HepG2 (cell line): ENCODE results near the gene TBXA2R. TPM values are rescaled to one million over a fixed set of nuclear protein-coding genes. Genes with fewer than 3 reads are reported as not detected.

ENCODE experiments used
- ATAC-seq: fragments of 200-7000 bp; cut with Tn5 transposase; 3 replicates; pipeline ENCODE4 v1.9.1; 2020; ENCODE audit warnings: mild to moderate bottlenecking, moderate library complexity
- BruUV-seq: library from RNA; stranded (reverse); fragments of 400-500 nt; replicated peaks from 2 replicates; lab custom pipeline; 2021; lab: Mats Ljungman, UMichigan
- CTCF ChIA-PET: fragments of 300-600 bp; formaldehyde crosslinking; extraction: SDS; loops from one replicate; lab custom pipeline; 2021; ENCODE audit warnings: low total read pairs, inconsistent platforms, low intra/inter-chr PET ratio; lab: Yijun Ruan, JAX
- POLR2A ChIA-PET: fragments of 350-600 bp; sonication (Branson Sonifier 250); formaldehyde crosslinking; loops from one replicate; lab custom pipeline; 2020; ENCODE audit warnings: antibody characterized with exemption, inconsistent platforms; lab: Yijun Ruan, JAX
- DNase-seq: peaks from one replicate; pipeline ENCODE4 v3.0.0-alpha.2; 2015; ENCODE audit warnings: low spot score
- FAIRE-seq: peaks from 3 replicates; lab custom pipeline; 2011; peaks lifted over from hg19 to GRCh38; lab: Jason Lieb, UNC
- H2AFZ ChIP-seq: one replicate; pipeline ENCODE4 v1.6.1; 2011; ENCODE audit warnings: low read length, inconsistent platforms
- H3K27ac ChIP-seq: fragments of 300-600 bp; 3 replicates; pipeline ENCODE4 v1.8.0; 2011; ENCODE audit warnings: mixed run types, mild to moderate bottlenecking, mixed read lengths, low read length, inconsistent platforms; ENCODE audit not compliant: insufficient read depth; ENCODE audit errors: extremely low read length
- H3K27me3 ChIP-seq, 2 experiments: fragments of 200-600 bp in 1 of 2; 2 replicates in 1 of 2; 3 replicates in 1 of 2; pipeline versions ENCODE4 v1.6.0 to v1.8.0; 2011; ENCODE audit warnings: low read length in 2 of 2, mild to moderate bottlenecking in 2 of 2, moderate library complexity in 2 of 2, inconsistent platforms in 1 of 2; ENCODE audit not compliant: insufficient read depth in 2 of 2, control insufficient read depth in 1 of 2
- H3K36me3 ChIP-seq, 2 experiments: fragments of 200-600 bp in 1 of 2; replicated peaks in 1 of 2; 2 replicates in 1 of 2; 3 replicates in 1 of 2; pipeline versions ENCODE4 v1.5.1 to v1.8.0; 2011; ENCODE audit warnings: low read length in 2 of 2, inconsistent platforms in 1 of 2; ENCODE audit not compliant: insufficient read depth in 2 of 2, control insufficient read depth in 1 of 2
- H3K4me1 ChIP-seq: 2 replicates; pipeline ENCODE4 v1.5.1; 2012; ENCODE audit warnings: low read length, inconsistent platforms; ENCODE audit not compliant: insufficient read depth
- H3K4me2 ChIP-seq: 2 replicates; pipeline ENCODE4 v1.6.0; 2011; ENCODE audit warnings: low read depth, low read length, inconsistent platforms
- H3K4me3 ChIP-seq, 3 experiments: fragments of 200-600 bp in 1 of 3; sonication (generic), shearing (Covaris generic) in 1 of 3; replicated peaks in 1 of 3; 2 replicates each; pipeline ENCODE4 v1.5.1; 2011 to 2016; ENCODE audit warnings: low read length in 3 of 3, inconsistent platforms in 2 of 3, low read depth in 2 of 3, mild to moderate bottlenecking in 2 of 3, control low read depth in 1 of 3, mixed read lengths in 1 of 3; ENCODE audit not compliant: insufficient read depth in 1 of 3
- H3K79me2 ChIP-seq: one replicate; pipeline ENCODE4 v1.6.1; 2011; ENCODE audit warnings: low read length, inconsistent platforms; ENCODE audit not compliant: insufficient read depth
- H3K9ac ChIP-seq: 2 replicates; pipeline ENCODE4 v1.6.0; 2011; ENCODE audit warnings: mild to moderate bottlenecking, low read depth, low read length, inconsistent platforms; ENCODE audit not compliant: insufficient read depth
- H3K9me3 ChIP-seq: 2 replicates; pipeline ENCODE4 v1.5.1; 2012; ENCODE audit warnings: mild to moderate bottlenecking, low read length
- H4K20me1 ChIP-seq: 2 replicates; pipeline ENCODE4 v1.6.0; 2011; ENCODE audit warnings: inconsistent platforms, mild to moderate bottlenecking, low read length, moderate library complexity; ENCODE audit not compliant: insufficient read depth
- CCDC6 ChIP-seq: sonication (generic); formaldehyde crosslinking; IDR thresholded peaks from 2 replicates; pipeline ENCODE4 v1.8.1; 2022; ENCODE audit warnings: mild to moderate bottlenecking, missing genetic modification reagents, moderate library complexity
- ELF1 ChIP-seq: sonication (generic); formaldehyde crosslinking; IDR thresholded peaks from 2 replicates; pipeline ENCODE4 v1.4.0; 2020; ENCODE audit warnings: missing genetic modification reagents
- FOXA1 ChIP-seq, 2 experiments: fragments of 450-650 bp in 1 of 2; sonication (generic) in 1 of 2; formaldehyde crosslinking in 1 of 2; IDR thresholded peaks; 2 replicates each; pipeline versions ENCODE4 v1.4.0 to v1.6.1; 2016 to 2020; ENCODE audit warnings: missing genetic modification reagents in 1 of 2
- GABPA ChIP-seq, 2 experiments: IDR thresholded peaks; 2 replicates each; pipeline ENCODE4 v1.6.1; 2011 to 2016; ENCODE audit warnings: low read depth in 2 of 2, low read length in 1 of 2, missing biosample characterization in 1 of 2, missing genetic modification characterization in 1 of 2
- MAFF ChIP-seq: IDR thresholded peaks from 2 replicates; pipeline ENCODE4 v1.6.1; 2011; ENCODE audit warnings: low read depth, low read length, improper control_type of control experiment
- MAFK ChIP-seq, 2 experiments: IDR thresholded peaks in 1 of 2; conservative IDR thresholded peaks in 1 of 2; 2 replicates each; pipeline ENCODE4 v1.6.1; 2011; ENCODE audit warnings: improper control_type of control experiment in 2 of 2, low read length in 2 of 2
- NFKB2 ChIP-seq: sonication (generic); formaldehyde crosslinking; IDR thresholded peaks from 2 replicates; pipeline ENCODE4 v1.4.0; 2020; ENCODE audit warnings: missing genetic modification reagents, borderline replicate concordance
- RAD21 ChIP-seq: fragments of 450-650 bp; formaldehyde crosslinking; IDR thresholded peaks from 2 replicates; pipeline ENCODE4 v1.5.0; 2020; ENCODE audit warnings: mild to moderate bottlenecking
- SOX13 ChIP-seq, 3 experiments: fragments of 450-650 bp in 1 of 3; sonication (generic) in 1 of 3; formaldehyde crosslinking in 1 of 3; IDR thresholded peaks in 2 of 3; conservative IDR thresholded peaks in 1 of 3; 2 replicates each; pipeline versions ENCODE4 v1.5.0 to v1.6.1; 2016 to 2020; ENCODE audit warnings: antibody characterized with exemption in 1 of 3, mild to moderate bottlenecking in 1 of 3, missing compliant biosample characterization in 1 of 3, missing genetic modification reagents in 1 of 3, moderate library complexity in 1 of 3
- ZNF256 ChIP-seq: sonication (generic); formaldehyde crosslinking; conservative IDR thresholded peaks from 2 replicates; pipeline ENCODE4 v1.4.0; 2020; ENCODE audit warnings: missing genetic modification reagents
- ZNF557 ChIP-seq: sonication (generic); formaldehyde crosslinking; IDR thresholded peaks from 2 replicates; pipeline ENCODE4 v1.4.0; 2020; ENCODE audit warnings: missing genetic modification reagents
- ZNF768 ChIP-seq: sonication (generic); formaldehyde crosslinking; IDR thresholded peaks from 2 replicates; pipeline ENCODE4 v1.4.0; 2020; ENCODE audit warnings: missing genetic modification reagents
- ZNF816 ChIP-seq: sonication (generic); formaldehyde crosslinking; IDR thresholded peaks from 2 replicates; pipeline ENCODE4 v1.8.0; 2022; ENCODE audit warnings: missing genetic modification reagents, mild to moderate bottlenecking, borderline replicate concordance
- WGBS: methylation state at CpG from one replicate; pipeline ENCODE4 v1.1.6; 2017; ENCODE audit warnings: low lambda C conversion rate; 5-methylcytosine and 5-hydroxymethylcytosine counted together
- in situ Hi-C: cut with HindIII; loops from 2 replicates; pipeline ENCODE4 v1.10.0; 2017; ENCODE audit warnings: low pct_unique_long_range_greater_than_20kb; ENCODE audit not compliant: extremely low pct_ligation_motif_present
- intact Hi-C: fragments of 100-400 bp; cut with micrococcal nuclease; formaldehyde crosslinking; loops from one replicate; pipeline ENCODE4 v1.10.0; 2022; ENCODE audit not compliant: unreplicated experiment
- polyA plus RNA-seq, 8 experiments: library from polyadenylated mRNA; depleted of rRNA in 3 of 8; stranded (reverse) in 7 of 8; unstranded in 1 of 8; fragments of >200 nt; fragmentation: Illumina TruSeq in 4 of 8; extraction: Trizol in 4 of 8; gene quantifications; 2 replicates each; pipeline versions ENCODE4 v1.2.1 to v1.2.3, GENCODE V29; 2011 to 2016; ENCODE audit warnings: low read depth in 4 of 8, missing spikeins in 1 of 8, mixed read lengths in 1 of 8; ENCODE audit not compliant: insufficient read depth in 1 of 8
- total RNA-seq, 5 experiments: library from RNA; depleted of rRNA; stranded (reverse); fragments of >200 nt; fragmentation: Illumina TruSeq; extraction: Trizol; gene quantifications; 2 replicates each; pipeline ENCODE4 v1.2.3, GENCODE V29; 2016; ENCODE audit warnings: low read depth in 1 of 5
- TF ChIP-seq, protein P1 (sequence below): sonication (generic); formaldehyde crosslinking; IDR thresholded peaks from 2 replicates; pipeline ENCODE4 v1.8.1; 2023; ENCODE audit warnings: mild to moderate bottlenecking, missing genetic modification reagents
- TF ChIP-seq, protein P2 (sequence below): sonication (generic); formaldehyde crosslinking; conservative IDR thresholded peaks from 2 replicates; pipeline ENCODE4 v1.8.1; 2023; ENCODE audit warnings: missing genetic modification reagents
- TF ChIP-seq, protein P3 (sequence below): sonication (generic); formaldehyde crosslinking; IDR thresholded peaks from 2 replicates; pipeline ENCODE4 v1.5.0; 2020; ENCODE audit warnings: mild to moderate bottlenecking, missing genetic modification reagents, borderline replicate concordance

The TBXA2R gene
- total and polyA plus RNA-seq, 2 of the 13 experiments (the other 11 are each of a cell fraction or from before 2014, with no cell fraction given), result 0.09 TPM; not detected in 1

DNA sequence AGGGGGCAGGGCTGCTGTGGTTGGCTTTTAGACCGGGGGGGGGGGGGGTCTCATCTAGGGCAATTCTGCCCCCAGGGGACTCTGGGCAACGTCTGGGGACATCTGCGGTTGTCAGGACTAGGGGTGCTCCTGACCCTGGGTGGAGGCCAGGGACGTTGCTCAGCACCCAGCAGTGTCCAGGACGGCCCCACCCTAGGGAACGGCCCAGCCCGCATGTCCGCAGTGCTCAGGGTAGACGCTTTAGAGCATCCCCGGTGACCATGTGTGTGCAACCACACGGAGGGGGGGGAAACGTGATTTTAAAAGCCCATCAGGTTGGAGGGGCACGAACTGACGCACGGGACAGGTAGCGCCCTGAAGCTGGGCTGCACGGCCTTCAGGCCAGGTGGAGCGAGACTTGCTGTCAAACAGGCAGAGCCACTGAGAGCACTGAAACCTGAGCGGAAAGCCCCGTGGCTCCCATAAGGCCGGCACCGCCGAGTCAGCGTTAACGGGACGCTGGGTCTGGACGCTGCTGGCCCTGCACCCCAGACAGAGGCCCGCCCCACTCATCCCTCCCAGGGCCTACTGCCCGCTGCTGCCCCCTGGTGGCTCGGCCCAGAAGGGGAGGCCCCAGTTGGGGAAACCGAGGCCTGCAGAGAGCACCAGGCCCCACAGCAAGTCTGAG is 11.6 kb upstream of the TBXA2R start:
- intact Hi-C loops, result no loop called here
- in situ Hi-C loops, result no loop called here
- TF ChIP-seq MAFF (peak; percentile 88), ELF1 (CRISPR knock-in tag) (no peak), NFKB2 (CRISPR knock-in tag) (no peak), ZNF256 (CRISPR knock-in tag) (no peak), SOX13 (IDR thresholded peaks at IDR 0.05) (no peak), SOX13 (CRISPR knock-in tag; conservative IDR thresholded peaks at IDR 0.05 in 1 of 2, IDR thresholded peaks at IDR 0.05 in 1 of 2) (no peak), MAFK (conservative IDR thresholded peaks at IDR 0.05 in 1 of 2, IDR thresholded peaks at IDR 0.05 in 1 of 2; ENCODE audit: low read length in 2 of 2) (peak; percentile 95), GABPA (IDR thresholded peaks at IDR 0.05; ENCODE audit: low read depth, low read length) (no peak), GABPA (CRISPR knock-in tag; IDR thresholded peaks at IDR 0.05; ENCODE audit: low read depth) (no peak), FOXA1 (IDR thresholded peaks at IDR 0.05) (no peak), FOXA1 (CRISPR knock-in tag; IDR thresholded peaks at IDR 0.05) (no peak), RAD21 (peak; percentile 72), ZNF557 (CRISPR knock-in tag) (no peak), ZNF768 (CRISPR knock-in tag) (no peak), ZNF816 (no peak), CCDC6 (no peak)
- TF ChIP-seq, protein P1, sequence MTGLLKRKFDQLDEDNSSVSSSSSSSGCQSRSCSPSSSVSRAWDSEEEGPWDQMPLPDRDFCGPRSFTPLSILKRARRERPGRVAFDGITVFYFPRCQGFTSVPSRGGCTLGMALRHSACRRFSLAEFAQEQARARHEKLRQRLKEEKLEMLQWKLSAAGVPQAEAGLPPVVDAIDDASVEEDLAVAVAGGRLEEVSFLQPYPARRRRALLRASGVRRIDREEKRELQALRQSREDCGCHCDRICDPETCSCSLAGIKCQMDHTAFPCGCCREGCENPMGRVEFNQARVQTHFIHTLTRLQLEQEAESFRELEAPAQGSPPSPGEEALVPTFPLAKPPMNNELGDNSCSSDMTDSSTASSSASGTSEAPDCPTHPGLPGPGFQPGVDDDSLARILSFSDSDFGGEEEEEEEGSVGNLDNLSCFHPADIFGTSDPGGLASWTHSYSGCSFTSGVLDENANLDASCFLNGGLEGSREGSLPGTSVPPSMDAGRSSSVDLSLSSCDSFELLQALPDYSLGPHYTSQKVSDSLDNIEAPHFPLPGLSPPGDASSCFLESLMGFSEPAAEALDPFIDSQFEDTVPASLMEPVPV, result no peak
- TF ChIP-seq, protein P2, sequence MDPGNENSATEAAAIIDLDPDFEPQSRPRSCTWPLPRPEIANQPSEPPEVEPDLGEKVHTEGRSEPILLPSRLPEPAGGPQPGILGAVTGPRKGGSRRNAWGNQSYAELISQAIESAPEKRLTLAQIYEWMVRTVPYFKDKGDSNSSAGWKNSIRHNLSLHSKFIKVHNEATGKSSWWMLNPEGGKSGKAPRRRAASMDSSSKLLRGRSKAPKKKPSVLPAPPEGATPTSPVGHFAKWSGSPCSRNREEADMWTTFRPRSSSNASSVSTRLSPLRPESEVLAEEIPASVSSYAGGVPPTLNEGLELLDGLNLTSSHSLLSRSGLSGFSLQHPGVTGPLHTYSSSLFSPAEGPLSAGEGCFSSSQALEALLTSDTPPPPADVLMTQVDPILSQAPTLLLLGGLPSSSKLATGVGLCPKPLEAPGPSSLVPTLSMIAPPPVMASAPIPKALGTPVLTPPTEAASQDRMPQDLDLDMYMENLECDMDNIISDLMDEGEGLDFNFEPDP (CRISPR knock-in tag), result no peak
- TF ChIP-seq, protein P3, sequence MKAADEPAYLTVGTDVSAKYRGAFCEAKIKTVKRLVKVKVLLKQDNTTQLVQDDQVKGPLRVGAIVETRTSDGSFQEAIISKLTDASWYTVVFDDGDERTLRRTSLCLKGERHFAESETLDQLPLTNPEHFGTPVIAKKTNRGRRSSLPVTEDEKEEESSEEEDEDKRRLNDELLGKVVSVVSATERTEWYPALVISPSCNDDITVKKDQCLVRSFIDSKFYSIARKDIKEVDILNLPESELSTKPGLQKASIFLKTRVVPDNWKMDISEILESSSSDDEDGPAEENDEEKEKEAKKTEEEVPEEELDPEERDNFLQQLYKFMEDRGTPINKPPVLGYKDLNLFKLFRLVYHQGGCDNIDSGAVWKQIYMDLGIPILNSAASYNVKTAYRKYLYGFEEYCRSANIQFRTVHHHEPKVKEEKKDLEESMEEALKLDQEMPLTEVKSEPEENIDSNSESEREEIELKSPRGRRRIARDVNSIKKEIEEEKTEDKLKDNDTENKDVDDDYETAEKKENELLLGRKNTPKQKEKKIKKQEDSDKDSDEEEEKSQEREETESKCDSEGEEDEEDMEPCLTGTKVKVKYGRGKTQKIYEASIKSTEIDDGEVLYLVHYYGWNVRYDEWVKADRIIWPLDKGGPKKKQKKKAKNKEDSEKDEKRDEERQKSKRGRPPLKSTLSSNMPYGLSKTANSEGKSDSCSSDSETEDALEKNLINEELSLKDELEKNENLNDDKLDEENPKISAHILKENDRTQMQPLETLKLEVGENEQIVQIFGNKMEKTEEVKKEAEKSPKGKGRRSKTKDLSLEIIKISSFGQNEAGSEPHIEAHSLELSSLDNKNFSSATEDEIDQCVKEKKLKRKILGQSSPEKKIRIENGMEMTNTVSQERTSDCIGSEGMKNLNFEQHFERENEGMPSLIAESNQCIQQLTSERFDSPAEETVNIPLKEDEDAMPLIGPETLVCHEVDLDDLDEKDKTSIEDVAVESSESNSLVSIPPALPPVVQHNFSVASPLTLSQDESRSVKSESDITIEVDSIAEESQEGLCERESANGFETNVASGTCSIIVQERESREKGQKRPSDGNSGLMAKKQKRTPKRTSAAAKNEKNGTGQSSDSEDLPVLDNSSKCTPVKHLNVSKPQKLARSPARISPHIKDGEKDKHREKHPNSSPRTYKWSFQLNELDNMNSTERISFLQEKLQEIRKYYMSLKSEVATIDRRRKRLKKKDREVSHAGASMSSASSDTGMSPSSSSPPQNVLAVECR (CRISPR knock-in tag), result no peak

More for the DNA sequence above, 11.6 kb upstream of the TBXA2R start:
- Histone ChIP-seq H3K36me3 (peaks cover 5 to 6% of the 10 kb centered on the region in 2 experiments; a peak in 2 of 5 replicates), H3K4me1 (no peaks in the 10 kb centered on the region), H3K27me3 (no peaks in the 10 kb centered on the region), H3K4me2 (no peak overlapping the region), H3K9me3 (no peaks in the 10 kb centered on the region), H3K4me3 (no peak overlapping the region), H4K20me1 (no peaks in the 10 kb centered on the region), H3K27ac (no peak overlapping the region), H3K79me2 (no peaks in the 10 kb centered on the region), H2AFZ (no peak overlapping the region), H3K9ac (no peak overlapping the region)
- no peak for DNase-seq
- 92% methylated on average over 21 of the region's 31 CpGs for WGBS
- BruUV-seq, result no TSS peak
- CTCF ChIA-PET, result interaction anchor here (1.2 kb wide), 1 partner anchor 18 kb away, joined by 5 read pairs; no protein-coding TSS in a partner anchor
- POLR2A ChIA-PET, result no interaction called here
- no peak for FAIRE-seq
- ATAC-seq, result peak; percentile 16; the same call in 2 of the 3 replicates
